ENCODE data around the gene SPARCL1.

GRCh38 chr4:87499403-87500091 is 29.6 kb downstream of the SPARCL1 start:
- TF ChIP-seq POLR2A (IDR thresholded peaks at IDR 0.05; ENCODE audit: low read length) (no peak), NPAS2 (CRISPR knock-in tag; IDR thresholded peaks at IDR 0.05; ENCODE audit: borderline replicate concordance) (no peak), MYC (IDR thresholded peaks at IDR 0.05; ENCODE audit: borderline replicate concordance, low read length) (no peak), SMC3 (IDR thresholded peaks at IDR 0.05) (no peak), RNF2 (IDR thresholded peaks at IDR 0.05; ENCODE audit: borderline replicate concordance, low read depth) (no peak), CEBPB (IDR thresholded peaks at IDR 0.05) (no peak), USF2 (IDR thresholded peaks at IDR 0.05) (no peak), CTCF (IDR thresholded peaks at IDR 0.05) (no peak), JUN (IDR thresholded peaks at IDR 0.05) (no peak), MAX (IDR thresholded peaks at IDR 0.05) (no peak), RAD21 (conservative IDR thresholded peaks at IDR 0.05 in 1 of 2, IDR thresholded peaks at IDR 0.05 in 1 of 2) (no peak), ZFP36 (IDR thresholded peaks at IDR 0.05; ENCODE audit: borderline replicate concordance, partially characterized antibody) (no peak), NR3C1 (IDR thresholded peaks at IDR 0.05) (no peak)

All from A549 (cell line).